HL-60/S4 treated with phorbol 12-myristate 13-acetate at 8.2 ng/mL for 4 days and 3 days (cell line): ENCODE measurements around the gene NPTXR.

Experiments
- in situ Hi-C: fragments of 300-500 bp; cut with MboI; formaldehyde crosslinking; loops from 2 replicates; pipeline ENCODE4 v1.15.0; 2022; ENCODE audit warnings: low sequenced_read_pairs

The NPTXR gene

GRCh38 chr22:38799265-38800002, 44.4 kb downstream of the NPTXR start:
- in situ Hi-C loops, result no loop called here

- in situ Hi-C loops, result no loop called here
Measured at GRCh38 chr22:38798496-38798895, 45.3 kb downstream of the NPTXR start.

- in situ Hi-C loops, result no loop called here
Measured at GRCh38 chr22:38796262-38796957, 47.4 kb downstream of the NPTXR start.

- in situ Hi-C loops, result no loop called here
Measured at GRCh38 chr22:38795569-38795968, 48.3 kb downstream of the NPTXR start.

GRCh38 chr22:38793721-38794466, 49.9 kb downstream of the NPTXR start, which contains the start of gene DNAL4:
Gene DNAL4 (minus strand): TSS chr22:38794143. CDS start chr22:38782731, 11,412 bp downstream.
- in situ Hi-C loops, result no loop called here

- in situ Hi-C loops, result no loop called here
Measured at GRCh38 chr22:38793317-38793716, 50.5 kb downstream of the NPTXR start.

DNA sequence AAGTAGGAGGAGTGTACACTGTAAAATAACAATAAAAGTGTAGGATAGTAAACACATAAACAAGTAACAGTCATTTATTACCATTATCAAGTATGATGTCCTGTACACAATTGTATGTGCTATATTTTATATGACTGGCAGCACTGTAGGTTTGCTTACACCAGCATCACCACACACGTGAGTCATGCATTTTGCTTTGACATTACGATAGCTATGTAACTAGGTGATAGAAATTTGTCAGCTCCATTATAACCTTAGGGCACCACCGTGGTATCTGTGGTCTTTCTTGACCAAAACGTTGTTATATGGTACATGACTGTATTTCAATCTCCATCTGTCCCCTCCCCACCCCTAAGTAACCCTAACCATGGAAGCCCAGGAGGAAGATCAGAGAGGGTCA, 51.0 kb downstream of the NPTXR start:
- in situ Hi-C loops, result no loop called here

- in situ Hi-C loops, result no loop called here
Measured at GRCh38 chr22:38789606-38790005, 54.2 kb downstream of the NPTXR start.

DNA sequence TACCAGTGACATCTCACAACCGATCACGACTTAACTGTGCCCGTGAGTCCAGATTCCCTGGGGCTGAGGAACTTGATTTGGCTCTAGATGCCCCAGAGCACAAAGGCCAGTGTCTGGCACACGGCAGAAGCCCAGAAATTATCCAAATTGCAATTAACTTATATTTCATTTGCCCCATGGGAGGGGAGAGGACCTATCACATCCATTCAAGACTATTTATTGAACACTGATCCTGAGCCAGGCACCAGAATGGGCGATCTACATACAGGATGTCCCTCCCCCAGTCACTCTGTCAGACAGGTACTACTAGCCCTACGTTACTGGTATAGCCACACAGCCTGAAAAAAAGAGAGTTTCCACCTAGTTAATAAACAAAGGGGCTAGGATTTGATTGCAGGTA, 55.0 kb downstream of the NPTXR start:
- in situ Hi-C loops, result no loop called here

DNA sequence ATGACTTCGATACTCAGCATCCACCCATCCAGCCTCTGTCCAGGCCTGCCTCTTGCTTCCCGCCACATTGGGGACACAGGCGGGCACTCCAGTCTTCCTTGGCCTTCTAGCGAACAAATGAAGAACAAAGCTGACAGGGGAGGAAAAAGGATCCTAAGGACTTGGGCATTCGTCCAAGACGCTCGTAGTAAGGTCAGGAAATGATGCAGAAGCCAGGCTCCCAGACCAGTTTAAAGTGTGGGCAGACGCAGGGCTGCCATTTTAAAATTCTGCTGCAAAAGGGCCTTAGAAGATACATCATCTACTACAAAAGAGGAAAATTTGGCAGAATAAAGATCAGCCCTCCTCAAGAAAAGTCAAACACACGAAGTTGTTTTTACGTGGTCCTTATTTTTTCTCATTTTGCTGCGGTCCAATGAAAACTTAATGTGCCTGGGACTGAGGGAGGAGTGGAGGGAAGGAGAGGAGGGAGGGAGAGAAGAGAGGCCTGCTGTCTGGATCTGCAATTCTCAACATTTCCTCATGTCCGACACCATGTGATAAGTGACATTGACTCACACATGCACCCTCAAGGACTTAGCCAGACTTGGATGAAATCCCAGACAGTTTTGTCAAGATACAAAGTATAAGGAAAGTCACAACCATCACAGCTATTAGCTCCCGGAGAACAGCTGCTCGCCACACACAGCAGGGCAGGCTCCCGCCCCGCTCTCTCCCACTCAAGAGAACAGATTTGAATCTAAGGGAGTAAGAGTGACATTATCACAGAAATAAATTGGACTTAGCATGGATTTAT, 55.6 kb downstream of the NPTXR start:
- in situ Hi-C loops, result no loop called here

GRCh38 chr22:38786631-38787030, 57.2 kb downstream of the NPTXR start:
- in situ Hi-C loops, result no loop called here

- in situ Hi-C loops, result no loop called here
Measured at GRCh38 chr22:38784856-38785255, 59.0 kb downstream of the NPTXR start.

DNA sequence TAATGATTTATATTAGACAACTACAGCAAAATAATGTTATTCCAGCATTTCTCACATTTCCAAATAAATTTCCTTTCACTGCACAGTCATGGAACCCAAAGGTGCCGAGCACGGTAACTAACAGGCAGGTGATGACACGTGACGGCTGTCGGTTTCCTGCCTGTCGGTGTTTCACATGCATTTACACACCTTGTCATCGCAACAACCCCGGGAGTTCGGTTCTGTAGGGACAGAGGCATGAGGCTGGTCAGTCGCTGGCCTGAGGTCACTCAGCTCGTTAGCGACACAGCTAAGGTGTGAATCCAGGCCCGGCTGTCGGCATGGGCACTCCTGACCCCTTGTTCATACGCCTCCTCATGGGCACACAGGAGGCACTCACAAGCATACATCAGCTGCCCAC, 59.8 kb downstream of the NPTXR start:
- in situ Hi-C loops, result no loop called here

DNA sequence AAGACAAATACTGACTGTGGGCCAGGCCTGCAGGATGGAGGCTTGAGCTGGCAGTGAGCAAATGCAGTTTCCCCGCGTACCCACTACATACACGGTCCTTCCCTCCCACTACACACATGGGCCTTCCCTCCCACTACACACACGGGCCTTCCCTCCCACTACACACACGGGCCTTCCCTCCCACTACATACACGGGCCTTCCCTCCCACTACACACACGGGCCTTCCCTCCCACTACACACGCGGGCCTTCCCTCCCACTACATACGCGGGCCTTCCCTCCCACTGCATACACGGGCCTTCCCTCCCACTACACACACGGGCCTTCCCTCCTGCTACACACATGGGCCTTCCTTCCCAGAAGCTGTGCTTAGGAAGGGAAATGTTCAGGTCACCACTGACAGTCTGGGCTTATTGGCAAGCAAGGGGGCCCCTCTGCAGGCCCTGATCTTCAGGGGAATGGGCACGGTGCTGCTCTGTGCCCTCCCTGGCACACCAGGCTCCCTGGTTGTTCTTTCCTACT, 60.7 kb downstream of the NPTXR start:
- in situ Hi-C loops, result no loop called here

- in situ Hi-C loops, result no loop called here
Measured at GRCh38 chr22:38782402-38783094, 61.3 kb downstream of the NPTXR start.

DNA sequence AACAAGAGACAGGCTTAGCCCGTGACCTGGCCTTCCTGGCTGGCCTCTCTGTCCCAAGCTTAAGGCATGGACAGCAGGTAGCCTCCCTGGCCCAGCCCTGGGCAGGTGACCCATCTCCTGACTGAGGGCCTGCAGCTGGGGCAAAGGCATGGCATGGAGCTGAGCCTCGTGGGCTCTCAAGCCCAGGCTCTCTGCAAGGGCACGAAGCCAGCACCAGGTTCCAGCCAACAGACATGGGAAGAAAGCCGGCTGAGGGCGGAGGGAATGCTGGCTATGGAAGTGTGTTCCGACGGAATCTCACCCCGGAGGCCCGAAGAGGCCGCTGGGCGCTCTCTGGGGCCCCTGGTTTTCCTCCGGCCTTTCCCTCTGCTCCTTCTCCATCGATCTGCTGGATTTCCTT, 62.8 kb downstream of the NPTXR start:
- in situ Hi-C loops, result no loop called here

GRCh38 chr22:38777087-38777671, 66.6 kb downstream of the NPTXR start:
- in situ Hi-C loops, result no loop called here

DNA sequence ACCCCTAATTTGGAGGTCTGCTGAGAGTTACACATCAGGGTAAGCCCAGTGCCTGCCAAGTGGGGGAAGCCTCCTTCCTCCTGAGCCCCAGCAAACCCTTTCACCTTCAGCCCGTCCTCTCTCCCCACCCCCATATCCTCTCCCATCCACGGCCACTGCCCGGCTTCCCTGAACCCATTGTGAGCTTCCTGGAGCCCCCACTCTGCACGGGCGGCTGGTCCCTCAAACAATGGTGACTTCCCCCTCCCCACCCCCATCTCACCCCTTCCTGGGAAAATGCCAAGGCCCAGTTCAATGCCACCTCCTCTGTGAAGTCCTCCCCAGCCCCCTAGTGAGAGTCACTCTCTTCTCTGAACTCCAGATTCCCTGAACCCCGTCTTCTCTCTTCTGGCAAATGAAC, 67.7 kb downstream of the NPTXR start:
- in situ Hi-C loops, result no loop called here

DNA sequence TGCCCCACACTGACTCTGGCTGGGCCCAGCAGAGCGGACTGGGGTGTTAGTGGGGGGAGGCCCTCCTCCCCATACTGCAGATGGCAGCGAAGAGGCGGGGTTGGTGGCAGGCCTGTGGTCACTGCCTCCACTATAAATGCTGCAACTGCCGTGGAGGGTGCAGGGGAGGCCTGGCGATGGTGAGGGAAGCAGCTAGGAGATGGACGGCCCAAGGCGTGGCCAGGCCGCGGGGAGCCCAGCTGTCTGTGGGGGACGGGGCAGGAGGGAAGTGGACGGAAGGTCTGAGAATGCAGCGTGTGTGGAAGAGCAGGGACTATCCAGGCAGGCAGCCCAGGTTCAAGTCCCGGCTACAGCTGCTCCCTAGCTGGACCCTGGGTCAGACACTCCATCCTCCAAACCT, 68.2 kb downstream of the NPTXR start:
- in situ Hi-C loops, result no loop called here
